CD14-positive monocyte (primary cell): Measurements from ENCODE around the gene SEMA5B. TPM values are rescaled to one million over a fixed set of nuclear protein-coding genes. Genes with fewer than 3 reads are reported as not detected.

Experiments used
- DNase-seq, 3 donors: peaks; one replicate each; pipeline ENCODE4 v3.0.0-alpha.2; 2011 to 2022
- H2AFZ ChIP-seq: 2 replicates; pipeline ENCODE4 v1.6.0; 2012; ENCODE audit warnings: mild to moderate bottlenecking, low read depth, low read length, inconsistent platforms; ENCODE audit not compliant: insufficient read depth, poor library complexity, severe bottlenecking
- H3K27ac ChIP-seq, 2 donors: 1 replicate in 1 of 2; 2 replicates in 1 of 2; pipeline ENCODE4 v1.5.1; 2012 to 2013; ENCODE audit warnings: low read length in 2 of 2, control low read depth in 1 of 2, inconsistent platforms in 1 of 2, low read depth in 1 of 2, mild to moderate bottlenecking in 1 of 2
- H3K27me3 ChIP-seq, 2 donors: one replicate each; pipeline versions ENCODE4 v1.6.0 to v1.6.1; 2011 to 2013; ENCODE audit warnings: low read length in 2 of 2; ENCODE audit not compliant: control insufficient read depth in 2 of 2, insufficient read depth in 2 of 2
- H3K36me3 ChIP-seq, 2 donors: replicated peaks in 1 of 2; 1 replicate in 1 of 2; 2 replicates in 1 of 2; pipeline versions ENCODE4 v1.5.1 to v1.6.1; 2012 to 2013; ENCODE audit warnings: low read length in 2 of 2, control low read depth in 1 of 2, inconsistent platforms in 1 of 2, mild to moderate bottlenecking in 1 of 2; ENCODE audit not compliant: insufficient read depth in 2 of 2, control insufficient read depth in 1 of 2
- H3K4me1 ChIP-seq, 2 donors: 1 replicate in 1 of 2; 2 replicates in 1 of 2; pipeline versions ENCODE4 v1.5.1 to v1.6.1; 2012 to 2013; ENCODE audit warnings: low read length in 2 of 2, control low read depth in 1 of 2, inconsistent platforms in 1 of 2, mild to moderate bottlenecking in 1 of 2, moderate library complexity in 1 of 2; ENCODE audit not compliant: insufficient read depth in 2 of 2, control insufficient read depth in 1 of 2
- H3K4me2 ChIP-seq: replicated peaks from 2 replicates; pipeline ENCODE3; 2012; ENCODE audit warnings: low read length, moderate library complexity, mild to moderate bottlenecking; ENCODE audit not compliant: poor library complexity, severe bottlenecking; ENCODE audit errors: extremely low read depth
- H3K4me3 ChIP-seq, 3 experiments: fragments of 200-600 bp in 1 of 3; sonication (generic) in 1 of 3; replicated peaks in 1 of 3; 1 replicate in 2 of 3; 2 replicates in 1 of 3; pipeline ENCODE4 v1.5.1; 2011 to 2013; ENCODE audit warnings: low read length in 3 of 3, mild to moderate bottlenecking in 3 of 3, control low read depth in 2 of 3, low read depth in 2 of 3, inconsistent platforms in 1 of 3, moderate library complexity in 1 of 3
- H3K79me2 ChIP-seq: 2 replicates; pipeline ENCODE4 v1.6.0; 2012; ENCODE audit warnings: mild to moderate bottlenecking, control low read depth, inconsistent platforms, low read length, moderate library complexity; ENCODE audit not compliant: insufficient read depth
- H3K9ac ChIP-seq: 2 replicates; pipeline ENCODE4 v1.6.0; 2017; ENCODE audit warnings: low read length, mild to moderate bottlenecking; ENCODE audit not compliant: insufficient read depth, poor library complexity, severe bottlenecking
- H3K9me3 ChIP-seq, 2 donors: replicated peaks in 1 of 2; 1 replicate in 1 of 2; 2 replicates in 1 of 2; pipeline versions ENCODE4 v1.5.1 to v1.6.1; 2012 to 2013; ENCODE audit warnings: low read length in 2 of 2, control low read depth in 1 of 2; ENCODE audit not compliant: control insufficient read depth in 1 of 2, insufficient read depth in 1 of 2
- H4K20me1 ChIP-seq: 2 replicates; pipeline ENCODE4 v1.6.0; 2012; ENCODE audit warnings: mild to moderate bottlenecking, low read length, control low read depth, moderate library complexity; ENCODE audit not compliant: insufficient read depth
- H3K27ac Mint-ChIP-seq, 7 donors: one replicate each; pipeline ENCODE4 v1.8.0; 2020; ENCODE audit warnings: mild to moderate bottlenecking in 7 of 7, mixed read lengths in 7 of 7, moderate library complexity in 6 of 7, inconsistent platforms in 2 of 7
- H3K27me3 Mint-ChIP-seq, 3 donors: one replicate each; pipeline ENCODE4 v1.8.0; 2021 to 2022; ENCODE audit warnings: low read depth in 3 of 3, mild to moderate bottlenecking in 3 of 3, mixed read lengths in 3 of 3, moderate library complexity in 3 of 3, inconsistent platforms in 1 of 3
- H3K36me3 Mint-ChIP-seq, 2 donors: one replicate each; pipeline ENCODE4 v1.8.0; 2020; ENCODE audit warnings: mixed read lengths in 2 of 2, inconsistent platforms in 1 of 2, mild to moderate bottlenecking in 1 of 2
- H3K4me1 Mint-ChIP-seq: one replicate; pipeline ENCODE4 v1.8.0; 2020; ENCODE audit warnings: mild to moderate bottlenecking, mixed read lengths
- H3K4me3 Mint-ChIP-seq, 2 donors: one replicate each; pipeline ENCODE4 v1.8.0; 2020; ENCODE audit warnings: mild to moderate bottlenecking in 2 of 2, mixed read lengths in 2 of 2, moderate library complexity in 1 of 2
- H3K9me3 Mint-ChIP-seq, 7 donors: one replicate each; pipeline ENCODE4 v1.8.0; 2020 to 2022; ENCODE audit warnings: mixed read lengths in 7 of 7, mild to moderate bottlenecking in 6 of 7, moderate library complexity in 6 of 7, inconsistent platforms in 2 of 7
- WGBS: methylation state at CpG from one replicate; pipeline ENCODE4 v1.1.5; 2013; ENCODE audit warnings: missing lambda C conversion rate; ENCODE audit not compliant: insufficient coverage; 5-methylcytosine and 5-hydroxymethylcytosine counted together
- intact Hi-C, 2 donors: fragments of 100-400 bp; cut with micrococcal nuclease; formaldehyde crosslinking; loops; one replicate each; pipeline versions ENCODE4 v1.15.0 to v1.15.1; 2023
- polyA plus RNA-seq, 3 donors: library from polyadenylated mRNA; depleted of rRNA in 1 of 3; unstranded in 2 of 3; stranded (reverse) in 1 of 3; fragments of 300-500 nt in 2 of 3; fragments of >200 nt in 1 of 3; fragmentation: Illumina TruSeq in 2 of 3; gene quantifications; 1 replicate in 2 of 3; 2 replicates in 1 of 3; pipeline ENCODE4 v1.2.3, GENCODE V29; 2012 to 2021
- TF ChIP-seq, protein P1 (sequence below): fragments of 200-600 bp; IDR thresholded peaks from one replicate; pipeline ENCODE4 v1.8.0; 2022; ENCODE audit warnings: antibody characterized with exemption, mild to moderate bottlenecking

The SEMA5B gene
- polyA plus RNA-seq, 3 donors: not detected

GRCh38 chr3:122886946-122887345 is 140.6 kb downstream of the SEMA5B start:
- Mint-ChIP-seq H3K4me3 (no peak overlapping the region), H3K4me1 (peaks cover 14% of the 10 kb centered on the region), H3K27me3 (no peaks in the 10 kb centered on the region), H3K27ac (peak overlapping the region in 3 of 7 donors; percentile 26 to 32 (median 32)), H3K9me3 (no peaks in the 10 kb centered on the region), H3K36me3 (peaks cover 35 to 46% of the 10 kb centered on the region in 2 donors)
- Histone ChIP-seq H4K20me1 (peaks cover 7% of the 10 kb centered on the region), H3K9me3 (no peaks in the 10 kb centered on the region), H3K36me3 (peaks cover 9 to 46% of the 10 kb centered on the region in 2 donors), H3K27ac (no peak overlapping the region), H3K4me2 (no peak overlapping the region), H3K9ac (no peak overlapping the region), H2AFZ (no peak overlapping the region), H3K27me3 (no peaks in the 10 kb centered on the region), H3K79me2 (no peaks in the 10 kb centered on the region), H3K4me1 (peaks cover 0 to 7% of the 10 kb centered on the region in 2 donors), H3K4me3 (no peak overlapping the region)
- TF ChIP-seq, protein P1, sequence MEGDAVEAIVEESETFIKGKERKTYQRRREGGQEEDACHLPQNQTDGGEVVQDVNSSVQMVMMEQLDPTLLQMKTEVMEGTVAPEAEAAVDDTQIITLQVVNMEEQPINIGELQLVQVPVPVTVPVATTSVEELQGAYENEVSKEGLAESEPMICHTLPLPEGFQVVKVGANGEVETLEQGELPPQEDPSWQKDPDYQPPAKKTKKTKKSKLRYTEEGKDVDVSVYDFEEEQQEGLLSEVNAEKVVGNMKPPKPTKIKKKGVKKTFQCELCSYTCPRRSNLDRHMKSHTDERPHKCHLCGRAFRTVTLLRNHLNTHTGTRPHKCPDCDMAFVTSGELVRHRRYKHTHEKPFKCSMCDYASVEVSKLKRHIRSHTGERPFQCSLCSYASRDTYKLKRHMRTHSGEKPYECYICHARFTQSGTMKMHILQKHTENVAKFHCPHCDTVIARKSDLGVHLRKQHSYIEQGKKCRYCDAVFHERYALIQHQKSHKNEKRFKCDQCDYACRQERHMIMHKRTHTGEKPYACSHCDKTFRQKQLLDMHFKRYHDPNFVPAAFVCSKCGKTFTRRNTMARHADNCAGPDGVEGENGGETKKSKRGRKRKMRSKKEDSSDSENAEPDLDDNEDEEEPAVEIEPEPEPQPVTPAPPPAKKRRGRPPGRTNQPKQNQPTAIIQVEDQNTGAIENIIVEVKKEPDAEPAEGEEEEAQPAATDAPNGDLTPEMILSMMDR: no peak
- DNase-seq: no peak
- WGBS: no CpG with 5 or more reads among the region's 4 CpGs
- intact Hi-C loops: no loop called here

- TF ChIP-seq, protein P1: no peak
- peaks cover 14% of the 10 kb centered on the region for H3K4me1 Mint-ChIP-seq
- intact Hi-C loops: no loop called here
- no peaks in the 10 kb centered on the region for H3K27me3 Mint-ChIP-seq
- peaks cover 42 to 53% of the 10 kb centered on the region in 2 donors for H3K36me3 Mint-ChIP-seq
- no peaks in the 10 kb centered on the region for H3K79me2 ChIP-seq
- no peak overlapping the region for H3K27ac Mint-ChIP-seq
- H3K4me3 Mint-ChIP-seq: no peak overlapping the region
- no peaks in the 10 kb centered on the region for H3K27me3 ChIP-seq
- 100% methylated on average over 3 of the region's 4 CpGs for WGBS
- no peak overlapping the region for H3K9ac ChIP-seq
- peaks cover 0 to 7% of the 10 kb centered on the region in 2 donors for H3K4me1 ChIP-seq
- H3K9me3 Mint-ChIP-seq: no peaks in the 10 kb centered on the region
- no peak overlapping the region for H3K4me2 ChIP-seq
- no peak overlapping the region for H2AFZ ChIP-seq
- peaks cover 16 to 53% of the 10 kb centered on the region in 2 donors for H3K36me3 ChIP-seq
- peaks cover 7% of the 10 kb centered on the region for H4K20me1 ChIP-seq
- no peaks in the 10 kb centered on the region for H3K9me3 ChIP-seq
- no peak overlapping the region for H3K27ac ChIP-seq
- DNase-seq: no peak
- no peak overlapping the region for H3K4me3 ChIP-seq
Observed at GRCh38 chr3:122886251-122886650, 141.3 kb downstream of the SEMA5B start.
